Thoracic aorta (tissue), 2 donors: ENCODE data around the gene RETREG2. TPM values are rescaled to one million over a fixed set of nuclear protein-coding genes. Genes with fewer than 3 reads are reported as not detected.

Experiments
- ATAC-seq: fragments of 150-250 bp; one replicate; pipeline ENCODE4 v1.8.0; 2017; ENCODE audit warnings: low read depth; ENCODE audit not compliant: insufficient number of reproducible peaks, low FRiP score
- DNase-seq: peaks from one replicate; pipeline ENCODE4 v3.0.0-alpha.2; 2020; ENCODE audit warnings: low spot score
- H3K27ac ChIP-seq, 2 donors: fragments of 200-600 bp; sonication (generic); 1 replicate in 1 of 2; 2 replicates in 1 of 2; pipeline ENCODE4 v1.5.1; 2016; ENCODE audit warnings: mild to moderate bottlenecking in 2 of 2, moderate library complexity in 2 of 2
- H3K27me3 ChIP-seq: fragments of 200-600 bp; sonication (generic); replicated peaks from 2 replicates; pipeline ENCODE4 v1.6.0; 2016; ENCODE audit warnings: mild to moderate bottlenecking; ENCODE audit not compliant: insufficient read depth
- H3K36me3 ChIP-seq: fragments of 200-600 bp; sonication (generic); one replicate; pipeline ENCODE4 v1.5.1; 2016
- H3K4me1 ChIP-seq, 2 donors: fragments of 200-600 bp; sonication (generic); 1 replicate in 1 of 2; 2 replicates in 1 of 2; pipeline versions ENCODE4 v1.5.1 to v1.6.0; 2016; ENCODE audit warnings: low read depth in 2 of 2, mild to moderate bottlenecking in 1 of 2; ENCODE audit not compliant: control insufficient read depth in 1 of 2
- H3K4me3 ChIP-seq: fragments of 200-600 bp; sonication (generic); 2 replicates; pipeline ENCODE4 v1.5.1; 2016; ENCODE audit warnings: mild to moderate bottlenecking
- H3K9me3 ChIP-seq: fragments of 200-600 bp; sonication (generic); 2 replicates; pipeline ENCODE4 v1.5.1; 2016
- CTCF ChIP-seq: fragments of 200-600 bp; sonication (generic); IDR thresholded peaks from one replicate; pipeline ENCODE4 v1.5.1; 2019; ENCODE audit warnings: antibody characterized with exemption
- total RNA-seq, 2 donors: library from RNA; depleted of rRNA; stranded (reverse); fragments of >200 nt; gene quantifications; one replicate each; pipeline versions ENCODE4 v1.1.0 to v1.2.3, GENCODE V29; 2016

RETREG2 gene
- total RNA-seq, 2 donors from 2014 or later: 43.8 to 58.6 TPM

GRCh38 chr2:219220652-219221402 is 42.8 kb downstream of the RETREG2 start:
- Histone ChIP-seq H3K27me3 (no peaks in the 10 kb centered on the region), H3K9me3 (no peaks in the 10 kb centered on the region), H3K36me3 (peaks cover 63% of the 10 kb centered on the region), H3K4me3 (no peak overlapping the region), H3K4me1 (peaks cover 17 to 39% of the 10 kb centered on the region in 2 donors), H3K27ac (peak overlapping the region in 1 of 2 donors; percentile 5)
- ATAC-seq: no peak
- no peak for TF ChIP-seq CTCF
- no peak for DNase-seq

GRCh38 chr2:219221957-219222518 is 44.0 kb downstream of the RETREG2 start:
- no peaks in the 10 kb centered on the region for H3K9me3 ChIP-seq
- ATAC-seq: no peak
- H3K36me3 ChIP-seq: peaks cover 65% of the 10 kb centered on the region
- H3K4me1 ChIP-seq: peaks cover 15 to 28% of the 10 kb centered on the region in 2 donors
- no peak overlapping the region for H3K27ac ChIP-seq
- no peak for DNase-seq
- H3K27me3 ChIP-seq: no peaks in the 10 kb centered on the region
- no peak overlapping the region for H3K4me3 ChIP-seq
- no peak for TF ChIP-seq CTCF

- Histone ChIP-seq H3K27me3 (no peaks in the 10 kb centered on the region), H3K4me1 (peaks cover 17 to 27% of the 10 kb centered on the region in 2 donors), H3K4me3 (no peak overlapping the region), H3K27ac (no peak overlapping the region), H3K36me3 (peaks cover 65% of the 10 kb centered on the region), H3K9me3 (no peaks in the 10 kb centered on the region)
- ATAC-seq (no peak), DNase-seq (no peak)
- TF ChIP-seq CTCF: no peak
Observed at GRCh38 chr2:219223831-219224610, 45.9 kb downstream of the RETREG2 start.

- DNase-seq: no peak
- no peak for ATAC-seq
- TF ChIP-seq CTCF: no peak
- H3K4me1 ChIP-seq: peaks cover 9 to 18% of the 10 kb centered on the region in 2 donors
- no peaks in the 10 kb centered on the region for H3K27me3 ChIP-seq
- H3K9me3 ChIP-seq: no peaks in the 10 kb centered on the region
- H3K36me3 ChIP-seq: peaks cover 57% of the 10 kb centered on the region
- H3K27ac ChIP-seq: no peak overlapping the region
- H3K4me3 ChIP-seq: no peak overlapping the region
Observed at GRCh38 chr2:219225350-219225749, 47.3 kb downstream of the RETREG2 start.
